ENCODE measurements around the gene GLCCI1.

- TF ChIP-seq CTCF (IDR thresholded peaks at IDR 0.05; ENCODE audit: control extremely low read depth in 1 of 3, insufficient read depth in 1 of 3, low read depth in 1 of 3, low read length in 3 of 3) (no peak), KDM1A (IDR thresholded peaks at IDR 0.05; ENCODE audit: borderline replicate concordance, low read length) (no peak), ZNF274 (IDR thresholded peaks at IDR 0.05; ENCODE audit: borderline replicate concordance, extremely low read depth, low read length) (no peak), USF2 (IDR thresholded peaks at IDR 0.05; ENCODE audit: low read length) (no peak), EP300 (IDR thresholded peaks at IDR 0.05; ENCODE audit: borderline replicate concordance in 1 of 2, low read depth in 2 of 2, low read length in 2 of 2) (no peak), ATF2 (IDR thresholded peaks at IDR 0.05; ENCODE audit: low read length) (no peak), RAD21 (IDR thresholded peaks at IDR 0.05 in 1 of 2, conservative IDR thresholded peaks at IDR 0.05 in 1 of 2; ENCODE audit: low read depth in 2 of 2, low read length in 2 of 2) (no peak), EZH2 (IDR thresholded peaks at IDR 0.05; ENCODE audit: low read depth, low read length, severe bottlenecking) (no peak), POLR2AphosphoS5 (IDR thresholded peaks at IDR 0.05; ENCODE audit: low read depth, low read length) (no peak), ASH2L (IDR thresholded peaks at IDR 0.05; ENCODE audit: low read length) (no peak), TCF12 (IDR thresholded peaks at IDR 0.05; ENCODE audit: low read depth, low read length) (no peak)
Observed at GRCh38 chr7:7956531-7957128, 12.0 kb upstream of the GLCCI1 start.
